ENCODE data around the gene CKAP5.

- TF ChIP-seq ELF4 (CRISPR knock-in tag; IDR thresholded peaks at IDR 0.05; ENCODE audit: low read depth) (no peak), CTCF (IDR thresholded peaks at IDR 0.05) (peak; percentile 88)
These were observed 43.8 kb upstream of the CKAP5 start for GRCh38 chr11:46889689-46890475.
